GM21423 (cell line): ENCODE measurements around the gene ZNF429.
"Not testable (repeated sequence)": the region's sequence is repeated elsewhere in the genome, so short reads cannot be mapped to it uniquely, and the experiment has no call there.

ENCODE experiments used
- ATAC-seq: cut with Tn5 transposase; IDR thresholded peaks from one replicate; pipeline ENCODE4 v1.9.1; 2021; ENCODE audit warnings: mild to moderate bottlenecking, moderate library complexity; ENCODE audit not compliant: unreplicated experiment

The ZNF429 gene

DNA sequence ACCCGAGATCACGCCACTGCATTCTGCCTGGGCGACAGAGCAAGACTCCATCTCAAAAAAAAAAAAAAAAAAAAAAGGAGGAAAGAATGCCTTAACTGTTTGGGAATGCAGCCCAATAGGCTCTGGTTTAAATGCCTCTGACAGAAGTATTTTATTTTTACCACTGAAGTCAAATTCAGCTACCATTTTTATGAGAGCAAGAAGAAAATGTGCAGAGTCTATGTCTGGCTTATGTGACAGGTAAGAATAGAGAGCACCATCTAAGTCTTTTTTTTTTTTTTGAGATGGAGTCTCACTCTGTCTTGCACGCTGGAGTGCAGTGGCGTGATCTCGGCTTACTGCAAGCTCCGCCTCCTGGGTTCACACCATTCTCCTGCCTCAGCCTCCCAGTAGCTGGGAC is 7.2 kb downstream of the ZNF429 start:
- ATAC-seq = not testable (repeated sequence)

GRCh38 chr19:21513651-21514050 is 8.2 kb downstream of the ZNF429 start:
- no peak for ATAC-seq

- ATAC-seq = no peak
Observed at GRCh38 chr19:21519488-21519887, 14.1 kb downstream of the ZNF429 start.

GRCh38 chr19:21532904-21533303 is 27.5 kb downstream of the ZNF429 start:
- ATAC-seq = no peak

DNA sequence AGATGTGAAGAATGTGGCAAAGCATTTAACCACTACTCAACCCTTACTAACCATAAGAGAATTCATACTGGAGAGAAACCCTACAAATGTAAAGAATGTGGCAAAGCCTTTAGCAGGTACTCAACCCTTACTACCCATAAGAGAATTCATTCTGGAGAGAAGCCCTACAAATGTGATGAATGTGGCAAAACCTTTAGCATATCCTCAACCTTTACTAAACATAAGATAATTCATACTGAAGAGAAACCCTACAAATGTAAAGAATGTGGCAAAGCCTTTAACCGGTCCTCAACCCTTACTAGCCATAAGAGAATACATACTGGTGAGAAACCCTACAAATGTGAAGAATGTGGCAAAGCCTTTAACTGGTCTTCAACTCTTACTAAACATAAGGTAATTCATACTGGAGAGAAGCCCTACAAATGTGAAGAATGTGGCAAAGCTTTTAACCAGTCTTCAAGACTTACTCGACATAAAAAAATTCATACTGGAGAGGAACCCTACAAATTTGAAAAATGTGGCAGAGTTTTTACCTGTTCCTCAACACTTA is 31.4 kb downstream of the ZNF429 start:
- not testable (repeated sequence) for ATAC-seq

DNA sequence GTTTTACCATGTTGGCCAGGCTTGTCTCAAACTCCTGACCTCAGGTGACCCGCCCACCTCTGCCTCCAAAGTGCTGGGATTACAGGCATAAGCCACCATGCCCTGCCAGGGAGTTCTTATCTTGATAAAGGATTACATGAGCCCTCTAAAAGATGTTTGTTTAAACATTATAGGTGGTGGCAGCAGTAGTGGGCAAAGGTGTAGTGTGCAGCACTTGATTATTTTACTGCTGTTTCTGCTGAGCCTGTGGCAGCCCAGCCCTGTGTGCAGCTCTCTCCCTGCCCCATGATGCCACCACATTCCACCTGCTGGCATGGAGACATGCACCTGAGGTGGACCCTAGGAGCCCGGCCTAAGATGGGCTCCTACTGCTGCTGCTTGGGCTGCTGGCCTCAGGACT is 54.0 kb downstream of the ZNF429 start:
- no peak for ATAC-seq

- ATAC-seq = no peak
Observed at GRCh38 chr19:21564406-21564805, 59.0 kb downstream of the ZNF429 start.

GRCh38 chr19:21566073-21566472 is 60.7 kb downstream of the ZNF429 start:
- no peak for ATAC-seq

- not testable (repeated sequence) for ATAC-seq
Observed at GRCh38 chr19:21567806-21568205, 62.4 kb downstream of the ZNF429 start.

- peak; percentile 82 for ATAC-seq
Observed at GRCh38 chr19:21568816-21569493, 63.6 kb downstream of the ZNF429 start.

DNA sequence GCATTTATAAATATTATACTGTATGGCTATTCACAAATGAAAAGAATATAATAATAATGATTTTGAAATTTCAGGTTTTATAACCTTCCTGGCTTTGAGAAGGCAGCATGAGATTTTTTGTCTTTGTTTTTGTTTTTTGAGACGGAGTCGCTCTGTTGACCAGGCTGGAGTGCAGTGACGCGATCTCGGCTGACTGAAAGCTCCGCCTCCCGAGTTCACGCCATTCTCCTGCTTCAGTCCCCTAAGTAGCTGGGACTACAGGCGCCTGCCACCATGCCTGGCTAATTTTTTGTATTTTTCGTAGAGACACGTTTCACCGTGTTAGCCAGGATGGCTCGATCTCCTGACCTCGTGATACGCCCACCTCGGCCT is 64.1 kb downstream of the ZNF429 start:
- peak; percentile 21 for ATAC-seq

DNA sequence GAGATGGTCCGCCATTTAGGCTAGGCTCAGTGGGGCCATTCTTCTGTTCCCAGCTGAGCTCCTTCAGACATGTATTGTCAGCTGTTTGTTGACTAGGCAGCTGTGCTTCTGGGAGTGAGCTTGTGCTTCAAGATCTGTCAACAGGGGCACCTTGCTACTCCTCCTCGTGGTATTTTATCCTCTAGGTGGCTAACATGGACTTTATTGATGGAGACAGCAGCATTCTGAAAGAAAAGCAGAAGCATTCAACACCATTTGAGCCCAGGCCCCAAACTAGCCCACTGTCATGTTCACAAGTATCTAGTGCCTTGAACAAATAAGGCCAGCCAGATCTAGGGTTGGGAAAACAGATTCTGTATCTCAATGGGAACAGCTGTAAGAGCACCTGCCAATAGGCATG is 65.9 kb downstream of the ZNF429 start:
- no peak for ATAC-seq

DNA sequence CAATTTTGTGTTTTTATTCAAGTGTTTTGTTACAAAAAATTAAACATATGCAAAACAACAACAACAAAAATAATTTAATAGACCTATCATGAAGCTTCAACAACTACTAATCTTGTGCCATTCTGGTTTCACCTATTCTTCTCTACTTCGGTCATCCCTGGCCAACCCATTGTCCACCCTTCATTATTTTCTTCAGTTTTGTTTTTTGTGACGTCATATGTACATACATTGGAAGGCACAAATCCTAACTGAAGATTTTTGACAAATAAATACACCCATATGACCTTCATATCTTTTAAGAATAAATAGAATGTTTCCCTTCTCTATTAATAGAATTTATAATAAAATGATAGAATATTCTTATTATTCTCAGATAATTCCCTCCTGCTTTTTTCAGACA is 69.2 kb downstream of the ZNF429 start:
- ATAC-seq = no peak

- ATAC-seq = no peak
Observed at GRCh38 chr19:21576481-21576880, 71.1 kb downstream of the ZNF429 start.

DNA sequence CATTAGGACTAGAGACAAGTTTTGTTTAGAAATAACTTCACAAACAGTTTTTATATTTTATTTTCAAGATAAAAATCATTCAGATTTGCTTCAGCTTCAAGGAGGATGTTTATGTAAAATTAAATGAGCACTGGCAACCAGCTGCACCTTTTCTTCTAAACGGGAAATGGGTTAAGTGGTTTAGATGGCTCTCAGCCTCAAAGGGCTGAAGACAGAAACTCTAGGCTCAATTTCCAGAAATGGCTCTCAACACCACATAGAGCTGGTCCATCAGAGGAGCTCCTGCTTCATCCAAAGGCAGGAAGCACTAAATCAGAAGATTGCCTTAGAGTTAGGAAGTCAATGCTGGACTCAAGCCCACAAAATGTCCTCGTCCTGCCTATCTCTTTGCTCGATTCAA is 74.7 kb downstream of the ZNF429 start:
- no peak for ATAC-seq

DNA sequence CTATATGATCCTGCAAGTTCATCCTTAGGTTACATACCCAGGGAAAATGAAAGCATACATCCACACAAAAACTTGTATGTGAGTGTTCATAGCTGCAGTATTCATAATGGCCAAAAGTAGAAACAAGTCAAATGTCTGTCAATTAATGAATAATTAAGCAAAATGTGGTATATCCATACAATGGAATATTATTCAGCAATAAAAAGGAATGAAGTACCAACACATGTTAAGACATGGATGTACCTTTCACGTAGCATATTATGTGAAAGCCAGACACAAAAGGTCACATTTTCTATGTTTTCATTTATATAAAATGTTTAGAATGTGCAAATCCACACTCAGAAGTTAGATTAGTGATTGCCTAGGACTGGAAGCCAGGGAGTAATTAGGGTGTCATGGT is 75.4 kb downstream of the ZNF429 start:
- ATAC-seq = no peak

- no peak for ATAC-seq
Observed at GRCh38 chr19:21581646-21582240, 76.3 kb downstream of the ZNF429 start.

- no peak for ATAC-seq
Observed at GRCh38 chr19:21584537-21584936, 79.1 kb downstream of the ZNF429 start.

DNA sequence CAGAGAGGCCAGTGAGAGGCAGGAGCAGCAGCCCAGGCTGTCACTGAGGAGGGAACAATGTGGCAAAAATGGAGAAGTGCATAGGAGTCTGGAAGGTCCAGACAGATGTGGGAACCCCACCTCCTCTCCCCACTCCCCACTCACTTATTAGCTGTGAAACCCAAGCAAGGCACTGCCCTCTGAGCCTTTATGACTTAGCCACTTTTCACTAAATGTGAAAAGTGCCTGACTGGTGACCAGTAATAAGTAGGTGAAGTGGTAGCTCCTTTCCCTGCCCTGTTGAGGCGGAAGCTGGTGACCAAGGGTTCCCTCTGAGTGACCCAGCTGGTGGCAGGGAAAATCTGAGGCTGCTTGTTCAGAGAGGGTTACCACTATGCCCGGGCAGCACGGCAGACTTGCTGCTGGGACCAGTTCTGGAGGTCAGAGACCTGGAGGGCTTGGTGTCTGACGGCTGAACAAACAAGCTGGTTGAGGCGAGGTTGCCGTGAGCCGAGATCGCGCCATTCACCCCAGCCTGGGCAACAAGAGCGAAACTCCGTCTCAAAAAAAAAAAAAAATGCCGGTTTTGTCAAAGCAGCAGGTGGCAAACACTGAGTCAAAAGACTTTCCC is 80.0 kb downstream of the ZNF429 start:
- ATAC-seq = no peak

GRCh38 chr19:21586311-21587116 is 81.1 kb downstream of the ZNF429 start:
- ATAC-seq = no peak

DNA sequence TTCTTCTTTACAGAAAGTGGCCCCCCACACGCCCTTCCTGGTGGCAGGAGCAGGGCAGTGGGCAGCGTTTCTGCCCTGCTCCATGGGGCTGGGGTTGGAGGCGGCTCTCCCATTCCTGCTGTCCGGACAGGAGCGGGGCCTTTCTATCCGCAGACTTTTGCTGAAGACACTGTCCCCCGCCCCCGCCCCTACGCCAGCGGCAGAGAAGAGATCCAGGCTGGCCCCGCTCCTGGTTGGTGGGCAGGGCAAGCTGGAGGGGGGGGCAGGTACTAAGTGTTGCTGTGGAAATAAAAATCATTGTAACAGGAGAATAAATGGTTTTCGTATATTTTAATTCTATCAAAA is 81.7 kb downstream of the ZNF429 start:
- no peak for ATAC-seq
